ENCODE measurements around the gene NDRG4. TPM values are rescaled to one million over a fixed set of nuclear protein-coding genes. Genes with fewer than 3 reads are reported as not detected.

The NDRG4 gene
- total RNA-seq, 1 donor from 2014 or later = 1.8 TPM

DNA sequence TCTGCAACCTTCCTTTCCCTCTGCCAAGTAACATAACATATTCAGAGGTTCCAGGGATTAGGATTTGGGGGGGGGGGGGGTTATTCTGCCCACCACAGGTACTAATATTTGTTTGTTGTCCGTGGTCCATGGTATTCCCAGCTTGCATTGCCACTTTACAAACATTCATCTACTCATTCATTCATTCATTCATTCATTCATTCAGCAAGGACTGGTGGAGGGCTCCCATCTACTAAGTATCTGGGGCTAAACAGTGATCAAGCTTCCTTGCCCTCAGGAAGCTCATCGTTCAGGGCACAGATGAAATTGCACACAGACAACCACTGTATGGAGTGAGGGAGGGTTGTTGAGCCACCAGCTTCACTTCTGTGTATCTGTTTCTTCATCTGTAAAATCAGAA is 45.8 kb upstream of the NDRG4 start:
- intact Hi-C loops (cut with micrococcal nuclease) = no loop called here
- Mint-ChIP-seq H3K4me3 (no peak overlapping the region), H3K9me3 (no peaks in the 10 kb centered on the region), H3K36me3 (ENCODE audit: low read depth) (no peaks in the 10 kb centered on the region), H3K4me1 (peaks cover 2% of the 10 kb centered on the region), H3K27ac (no peak overlapping the region), H3K27me3 (peaks cover 6% of the 10 kb centered on the region)
- ATAC-seq (ENCODE audit: low read depth) = no peak
- TF ChIP-seq, protein P1, sequence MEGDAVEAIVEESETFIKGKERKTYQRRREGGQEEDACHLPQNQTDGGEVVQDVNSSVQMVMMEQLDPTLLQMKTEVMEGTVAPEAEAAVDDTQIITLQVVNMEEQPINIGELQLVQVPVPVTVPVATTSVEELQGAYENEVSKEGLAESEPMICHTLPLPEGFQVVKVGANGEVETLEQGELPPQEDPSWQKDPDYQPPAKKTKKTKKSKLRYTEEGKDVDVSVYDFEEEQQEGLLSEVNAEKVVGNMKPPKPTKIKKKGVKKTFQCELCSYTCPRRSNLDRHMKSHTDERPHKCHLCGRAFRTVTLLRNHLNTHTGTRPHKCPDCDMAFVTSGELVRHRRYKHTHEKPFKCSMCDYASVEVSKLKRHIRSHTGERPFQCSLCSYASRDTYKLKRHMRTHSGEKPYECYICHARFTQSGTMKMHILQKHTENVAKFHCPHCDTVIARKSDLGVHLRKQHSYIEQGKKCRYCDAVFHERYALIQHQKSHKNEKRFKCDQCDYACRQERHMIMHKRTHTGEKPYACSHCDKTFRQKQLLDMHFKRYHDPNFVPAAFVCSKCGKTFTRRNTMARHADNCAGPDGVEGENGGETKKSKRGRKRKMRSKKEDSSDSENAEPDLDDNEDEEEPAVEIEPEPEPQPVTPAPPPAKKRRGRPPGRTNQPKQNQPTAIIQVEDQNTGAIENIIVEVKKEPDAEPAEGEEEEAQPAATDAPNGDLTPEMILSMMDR (IDR thresholded peaks at IDR 0.05) = no peak
- POLR2A ChIA-PET = no interaction called here
- CTCF ChIA-PET = no interaction called here
- no peak for DNase-seq

DNA sequence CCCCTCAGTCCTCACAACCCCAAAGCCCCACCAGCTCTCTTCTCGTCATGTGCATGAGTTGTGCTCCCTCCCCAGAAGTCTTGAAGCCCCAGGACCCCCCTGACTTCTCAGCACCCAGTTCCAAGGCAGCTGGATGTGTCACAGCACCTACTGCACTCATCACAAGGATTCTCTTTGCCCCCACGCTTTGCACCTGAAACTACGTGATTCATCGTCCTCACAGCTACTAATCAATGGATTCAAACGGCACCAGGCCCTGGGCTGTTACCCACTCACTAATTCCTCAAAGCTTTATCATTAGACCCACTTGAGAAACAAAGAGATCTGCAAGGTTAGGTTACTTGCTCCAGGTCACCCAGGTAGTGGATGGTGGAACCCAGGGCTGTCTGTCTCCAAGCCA is 45.1 kb upstream of the NDRG4 start:
- TF ChIP-seq, protein P1 (IDR thresholded peaks at IDR 0.05) = no peak
- no peaks in the 10 kb centered on the region for H3K9me3 Mint-ChIP-seq
- CTCF ChIA-PET = no interaction called here
- H3K4me3 Mint-ChIP-seq = no peak overlapping the region
- H3K27me3 Mint-ChIP-seq = peaks cover 7% of the 10 kb centered on the region
- DNase-seq = no peak
- intact Hi-C loops (cut with micrococcal nuclease) = no loop called here
- H3K4me1 Mint-ChIP-seq = peaks cover 4% of the 10 kb centered on the region
- no peak overlapping the region for H3K27ac Mint-ChIP-seq
- POLR2A ChIA-PET = interaction anchor here (0.6 kb wide), 1 partner anchor 288 kb away, joined by 6 read pairs; no protein-coding TSS in a partner anchor
- no peaks in the 10 kb centered on the region for H3K36me3 Mint-ChIP-seq (ENCODE audit: low read depth)
- no peak for ATAC-seq (ENCODE audit: low read depth)

DNA sequence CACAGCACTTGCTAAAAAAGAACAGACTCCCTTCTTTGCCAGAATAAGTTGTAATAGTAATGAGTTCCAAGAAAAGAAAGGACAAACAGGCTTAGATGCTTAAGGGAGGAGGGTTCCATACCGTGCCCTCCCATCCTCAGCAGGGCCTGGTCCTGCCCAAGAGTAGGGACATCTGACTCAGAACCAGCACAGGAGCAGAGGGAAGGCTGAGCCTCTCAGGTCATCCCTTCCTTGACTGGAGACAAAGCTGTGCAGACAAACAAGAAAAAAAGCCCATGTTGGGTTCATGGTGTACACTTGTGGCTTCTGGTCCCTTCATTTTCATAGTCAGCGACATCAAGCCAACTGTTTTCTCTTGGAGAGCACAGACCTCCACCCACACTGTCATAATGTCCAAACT is 44.2 kb upstream of the NDRG4 start:
- CTCF ChIA-PET = no interaction called here
- intact Hi-C loops (cut with micrococcal nuclease) = no loop called here
- POLR2A ChIA-PET = no interaction called here
- Mint-ChIP-seq H3K36me3 (ENCODE audit: low read depth) (no peaks in the 10 kb centered on the region), H3K27me3 (peaks cover 7% of the 10 kb centered on the region), H3K27ac (no peak overlapping the region), H3K4me1 (peaks cover 4% of the 10 kb centered on the region), H3K9me3 (no peaks in the 10 kb centered on the region), H3K4me3 (no peak overlapping the region)
- no peak for ATAC-seq (ENCODE audit: low read depth)
- no peak for DNase-seq
- TF ChIP-seq, protein P1 (IDR thresholded peaks at IDR 0.05) = no peak

DNA sequence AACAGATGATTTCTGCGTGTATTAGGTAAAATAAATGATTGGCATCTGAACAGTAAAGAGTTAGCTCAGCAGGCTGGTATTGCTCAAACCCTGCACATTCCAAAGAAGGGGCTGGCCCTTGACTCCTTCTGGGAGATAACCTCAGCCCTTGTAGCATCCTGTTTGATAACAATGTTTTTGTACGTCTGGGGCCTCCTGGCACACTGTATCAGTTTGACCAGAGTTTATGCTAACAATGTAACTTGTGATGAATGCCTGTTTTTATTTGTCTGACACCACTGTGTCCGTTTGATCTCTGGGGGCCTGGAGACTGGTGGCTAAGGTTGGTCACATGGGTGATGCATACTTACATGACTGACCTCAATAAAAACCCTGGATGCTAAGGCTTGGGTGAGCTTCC is 43.8 kb upstream of the NDRG4 start:
- peaks cover 7% of the 10 kb centered on the region for H3K27me3 Mint-ChIP-seq
- no peak overlapping the region for H3K27ac Mint-ChIP-seq
- intact Hi-C loops (cut with micrococcal nuclease) = no loop called here
- CTCF ChIA-PET = no interaction called here
- no peak overlapping the region for H3K4me3 Mint-ChIP-seq
- H3K4me1 Mint-ChIP-seq = peaks cover 4% of the 10 kb centered on the region
- POLR2A ChIA-PET = no interaction called here
- no peak for ATAC-seq (ENCODE audit: low read depth)
- H3K36me3 Mint-ChIP-seq (ENCODE audit: low read depth) = no peaks in the 10 kb centered on the region
- no peaks in the 10 kb centered on the region for H3K9me3 Mint-ChIP-seq
- TF ChIP-seq, protein P1 (IDR thresholded peaks at IDR 0.05) = no peak
- no peak for DNase-seq

DNA sequence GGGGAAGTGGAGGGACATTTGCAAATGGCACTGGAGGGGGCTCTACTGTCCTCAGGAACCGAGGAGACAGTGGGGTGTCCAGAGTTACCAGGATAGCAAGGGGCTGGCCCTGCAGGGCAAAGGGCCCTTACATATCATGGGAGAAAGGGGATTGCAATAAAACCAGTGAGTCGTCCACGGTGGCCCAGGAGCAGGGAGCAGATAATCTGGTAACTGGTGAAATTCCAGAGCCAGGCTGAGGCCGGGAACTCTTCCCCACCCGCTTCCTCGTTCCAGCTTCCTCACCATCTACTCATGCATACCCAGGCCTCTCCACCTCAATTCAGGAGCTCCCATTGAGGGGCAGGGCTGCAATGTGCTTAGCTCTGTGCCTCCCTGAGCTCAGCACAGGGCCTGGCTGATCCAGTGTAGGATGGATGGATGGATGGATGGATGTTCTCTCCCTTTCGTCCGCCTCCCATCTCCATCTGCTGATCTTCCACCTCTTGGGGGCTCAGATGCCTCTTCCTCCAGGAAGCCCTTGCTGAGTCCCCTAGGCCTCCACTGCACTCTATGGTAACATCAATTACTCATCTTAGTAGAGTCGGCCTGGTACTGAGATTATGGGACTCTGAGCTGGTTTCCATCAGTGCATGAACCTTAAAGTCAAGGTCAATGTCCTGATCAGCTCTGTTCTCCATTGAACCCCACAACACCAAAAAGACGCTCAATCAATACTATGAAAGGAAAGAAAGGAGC is 41.2 kb upstream of the NDRG4 start:
- Mint-ChIP-seq H3K27ac (no peak overlapping the region), H3K9me3 (no peaks in the 10 kb centered on the region), H3K4me3 (no peak overlapping the region), H3K4me1 (peaks cover 7% of the 10 kb centered on the region), H3K36me3 (ENCODE audit: low read depth) (no peaks in the 10 kb centered on the region), H3K27me3 (peaks cover 18% of the 10 kb centered on the region)
- no peak for ATAC-seq (ENCODE audit: low read depth)
- intact Hi-C loops (cut with micrococcal nuclease) = no loop called here
- TF ChIP-seq, protein P1 (IDR thresholded peaks at IDR 0.05) = no peak
- ChIA-PET CTCF (no interaction called here), POLR2A (no interaction called here)
- DNase-seq = no peak
